Stimulated activated CD8-positive, alpha-beta memory T cell treated with anti-CD3 and anti-CD28 coated beads, Interleukin-15, amount 100 ng/mL, for 48 hours (primary cell): Measurements from ENCODE around the gene PLEKHA1.

Source experiments
- DNase-seq, 2 donors: peaks; one replicate each; pipeline ENCODE4 v3.0.0-alpha.2; 2020; ENCODE audit warnings: low read depth in 2 of 2

The PLEKHA1 gene

GRCh38 chr10:122421742-122422141, 47.2 kb downstream of the PLEKHA1 start:
- DNase-seq, result no peak

DNA sequence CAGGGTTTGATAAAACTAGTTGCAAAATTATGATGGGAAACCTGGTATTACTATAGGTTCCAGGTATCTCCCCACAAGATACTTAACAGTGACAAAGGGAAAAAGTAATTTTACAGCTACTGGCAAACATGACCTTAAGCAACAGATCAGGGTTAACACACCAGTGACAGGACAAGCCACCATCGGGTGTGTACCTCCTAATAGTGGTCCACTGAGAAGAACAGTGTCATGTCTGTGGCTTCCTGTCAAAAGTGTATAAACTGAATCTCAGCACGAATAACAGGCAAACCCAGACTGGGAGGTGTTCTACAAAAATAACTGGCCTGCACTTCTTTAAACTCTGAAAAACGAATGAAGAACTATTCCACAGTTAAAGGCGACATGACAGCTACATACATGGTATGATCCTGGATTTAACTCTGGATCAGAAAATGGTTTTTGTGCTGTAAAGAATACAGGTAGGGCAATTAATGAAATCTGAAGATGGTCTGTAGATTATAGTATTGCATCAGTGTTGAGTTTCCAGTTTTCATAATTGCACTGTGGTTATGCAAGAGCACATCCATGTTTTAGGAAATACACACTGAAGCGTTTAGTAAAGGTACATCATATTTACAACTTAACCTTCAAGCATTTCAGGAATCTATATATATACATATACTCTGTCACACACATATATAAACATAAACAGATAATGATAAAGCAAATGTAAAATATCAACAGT, 47.9 kb downstream of the PLEKHA1 start:
- DNase-seq, result no peak

DNA sequence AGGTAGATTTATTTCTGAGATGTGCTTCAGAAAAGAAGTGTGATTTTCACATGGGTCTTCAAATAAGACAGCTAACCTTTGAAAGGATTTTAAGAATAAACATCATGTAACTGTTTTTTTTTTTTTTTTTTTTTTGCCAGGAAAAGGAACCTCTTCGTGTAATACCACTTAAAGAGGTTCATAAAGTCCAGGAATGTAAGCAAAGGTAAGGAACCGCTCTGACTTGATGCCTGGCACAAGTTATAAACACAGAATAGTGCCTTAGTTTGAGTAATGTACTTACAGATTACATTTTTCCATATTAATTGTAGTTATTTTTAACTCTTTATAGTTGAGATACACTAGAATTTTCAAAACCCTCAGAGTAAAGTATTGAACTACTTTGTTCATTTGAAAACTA, 49.6 kb downstream of the PLEKHA1 start:
- DNase-seq, result no peak

- DNase-seq, result no peak
Measured at GRCh38 chr10:122426829-122427228, 52.3 kb downstream of the PLEKHA1 start.

DNA sequence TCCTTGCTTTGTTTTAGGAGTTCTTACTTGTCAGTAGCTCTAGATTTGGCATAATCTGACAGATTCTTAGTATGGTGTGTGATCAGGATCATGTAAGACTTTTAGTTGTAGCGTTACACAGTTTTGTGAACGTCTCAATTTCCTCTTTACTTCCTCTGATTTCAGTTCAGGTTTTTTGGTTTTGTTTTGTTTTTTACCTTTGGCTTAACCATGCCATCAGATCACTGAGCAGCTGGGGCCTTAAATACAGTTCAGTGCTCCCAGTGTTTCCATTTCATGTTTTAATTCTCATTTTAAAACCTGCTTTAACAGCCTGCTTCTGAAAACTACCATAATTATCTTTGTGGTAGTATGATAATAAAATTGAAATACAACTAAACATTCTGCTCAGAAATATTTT, 52.8 kb downstream of the PLEKHA1 start:
- DNase-seq, result no peak

GRCh38 chr10:122435212-122435827, 60.8 kb downstream of the PLEKHA1 start:
- no peak for DNase-seq

DNA sequence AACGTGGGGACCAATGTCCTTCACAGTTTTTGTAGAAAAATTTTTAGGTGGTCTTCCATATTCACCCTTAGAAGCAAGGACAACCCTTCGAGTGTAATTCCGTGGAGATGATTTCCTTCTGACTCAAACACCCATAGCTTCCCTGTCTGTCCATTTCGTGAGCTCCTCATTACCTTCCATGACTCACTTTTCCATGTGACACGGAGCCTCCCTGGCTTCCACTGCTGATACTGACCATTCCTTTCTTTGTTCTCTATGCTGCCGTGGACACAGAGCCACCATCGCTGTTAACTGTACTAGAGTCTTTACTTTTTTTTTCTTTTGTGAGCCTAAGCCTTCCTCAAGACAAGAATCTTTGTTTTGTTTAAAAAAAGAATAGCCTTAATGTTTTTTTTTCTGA, 67.5 kb downstream of the PLEKHA1 start:
- no peak for DNase-seq

- DNase-seq, result no peak
Measured at GRCh38 chr10:122445469-122445868, 71.0 kb downstream of the PLEKHA1 start.

- DNase-seq, result no peak
Measured at GRCh38 chr10:122445904-122446303, 71.4 kb downstream of the PLEKHA1 start.

GRCh38 chr10:122446668-122447423, 72.3 kb downstream of the PLEKHA1 start:
- DNase-seq, result no peak

DNA sequence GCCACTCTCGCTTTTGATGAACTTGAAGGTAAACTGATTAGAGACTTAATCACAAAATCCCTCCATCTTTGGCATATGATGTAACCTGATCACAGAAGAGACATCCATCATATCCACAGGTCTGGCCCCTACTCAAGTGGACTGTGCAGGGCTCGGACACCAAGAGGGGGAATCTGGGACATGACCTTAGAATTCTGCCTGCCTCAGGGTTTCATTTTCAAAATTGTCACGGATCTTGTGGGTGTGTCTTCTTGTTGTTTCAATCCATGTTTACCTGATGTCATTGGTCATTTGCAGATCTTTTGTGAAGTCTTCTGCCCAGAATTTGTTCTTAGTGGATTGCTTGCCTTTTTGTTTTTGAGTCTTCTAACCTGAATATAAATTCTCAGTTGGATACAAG, 74.1 kb downstream of the PLEKHA1 start:
- DNase-seq, result no peak

GRCh38 chr10:122449153-122449552, 74.6 kb downstream of the PLEKHA1 start:
- DNase-seq, result no peak

DNA sequence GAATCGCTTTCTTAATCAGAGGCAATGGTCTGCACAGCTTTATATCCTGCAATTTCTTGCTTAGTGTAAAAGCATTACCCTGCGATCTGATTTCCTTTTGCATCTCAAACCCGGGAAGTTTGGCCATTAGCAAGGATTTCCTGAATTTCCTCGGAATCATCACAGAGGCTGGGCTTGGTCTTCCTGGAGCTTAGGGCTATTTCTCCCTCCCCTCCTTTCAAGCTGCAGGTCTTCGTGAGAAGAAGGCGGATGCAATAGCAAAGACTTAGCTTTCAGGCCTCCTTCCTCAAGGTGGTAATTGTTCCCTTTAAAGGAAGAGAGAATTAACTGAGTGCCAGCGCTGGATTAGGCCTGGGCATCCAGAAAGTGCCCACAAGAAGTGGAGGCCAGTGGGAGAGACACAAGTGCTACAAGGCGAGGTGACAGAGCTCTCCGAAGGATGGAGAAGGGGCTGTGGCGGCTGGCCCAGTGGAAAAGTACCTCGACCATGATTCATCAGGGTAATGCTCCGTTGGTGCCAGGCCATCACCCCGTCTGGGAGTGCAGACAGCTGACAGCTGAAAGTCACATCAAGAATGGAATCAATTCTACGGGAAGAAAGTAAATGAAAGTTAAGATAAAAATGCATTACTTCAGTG, 76.0 kb downstream of the PLEKHA1 start:
- no peak for DNase-seq

DNA sequence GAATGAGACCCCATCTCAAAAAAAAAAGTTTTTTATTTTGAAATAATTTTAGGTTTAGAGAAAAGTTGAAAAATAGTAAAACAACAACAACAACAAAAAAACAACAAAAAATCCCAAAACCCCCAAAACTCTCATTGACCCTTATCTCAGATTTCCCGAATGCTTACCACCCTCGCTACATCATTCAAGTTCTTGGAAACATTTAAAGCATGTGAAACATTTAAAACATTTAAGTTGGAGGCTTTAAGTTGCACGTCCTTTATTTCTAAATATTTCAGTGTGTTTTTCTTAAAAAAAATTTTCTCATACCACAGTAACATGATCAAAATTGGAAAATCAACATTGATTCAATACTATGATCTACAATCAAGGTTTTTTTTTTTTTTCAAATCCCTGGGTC, 79.6 kb downstream of the PLEKHA1 start:
- no peak for DNase-seq

DNA sequence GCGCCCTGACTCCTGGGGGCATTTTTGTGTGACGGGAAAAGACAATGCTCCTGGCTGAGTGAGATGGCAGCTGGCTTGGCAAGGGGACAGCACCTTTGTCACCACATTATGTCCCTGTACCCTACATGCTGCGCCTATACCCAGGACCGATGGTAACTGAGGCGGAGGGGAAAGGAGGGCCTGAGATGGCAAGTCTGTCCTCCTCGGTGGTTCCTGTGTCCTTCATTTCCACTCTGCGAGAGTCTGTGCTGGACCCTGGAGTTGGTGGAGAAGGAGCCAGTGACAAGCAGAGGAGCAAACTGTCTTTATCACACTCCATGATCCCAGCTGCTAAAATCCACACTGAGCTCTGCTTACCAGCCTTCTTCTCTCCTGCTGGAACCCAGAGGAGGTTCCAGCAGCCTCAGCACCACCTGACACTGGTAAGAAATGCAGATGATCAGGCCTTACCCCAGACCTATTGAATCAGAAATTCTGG, 80.1 kb downstream of the PLEKHA1 start, which contains the start of gene ARMS2:
ARMS2 (plus strand) TSS at position 51 of the 478 bp plus-strand sequence; CDS start at position 126, 75 bp downstream.
- DNase-seq, result no peak

- DNase-seq, result no peak
Measured at GRCh38 chr10:122455376-122456079, 81.0 kb downstream of the PLEKHA1 start.

GRCh38 chr10:122457934-122458333, 83.4 kb downstream of the PLEKHA1 start:
- no peak for DNase-seq

- no peak for DNase-seq
Measured at GRCh38 chr10:122458693-122459092, 84.2 kb downstream of the PLEKHA1 start.

DNA sequence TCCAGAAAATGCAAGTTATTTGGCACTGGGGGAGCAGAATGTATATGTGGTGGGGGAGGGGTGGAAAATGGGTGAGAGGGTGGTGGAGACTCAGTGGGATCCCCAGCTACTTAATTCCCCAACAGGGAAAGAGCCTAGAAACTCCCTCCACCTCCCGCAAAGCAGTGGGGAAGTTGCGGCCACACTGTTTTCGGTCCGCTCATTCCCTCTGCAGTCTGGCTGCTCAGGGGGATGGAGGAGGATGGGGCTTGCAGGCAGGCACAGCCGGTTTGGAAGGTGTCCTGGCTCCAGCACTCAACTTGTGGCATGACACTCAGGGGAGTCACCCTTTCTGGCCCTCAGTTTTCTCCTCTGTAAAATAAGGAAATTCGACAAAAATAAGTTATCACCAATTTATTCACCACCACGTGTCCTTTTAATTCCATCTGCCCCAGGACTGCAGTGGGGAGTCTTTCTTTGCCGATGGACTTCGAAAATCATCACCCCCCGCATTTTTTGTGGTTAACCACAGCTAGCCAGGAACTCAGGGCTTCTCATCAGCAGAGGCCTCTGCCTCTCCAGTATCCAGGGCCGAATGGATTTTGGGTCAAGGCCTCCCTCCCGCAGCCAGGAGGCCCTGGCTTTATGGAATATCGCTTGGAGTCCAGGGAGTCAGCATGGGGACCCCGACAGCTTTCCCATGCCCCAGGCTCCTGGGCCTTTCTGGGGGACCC, 85.2 kb downstream of the PLEKHA1 start:
- DNase-seq, result no peak

- DNase-seq, result no peak
Measured at GRCh38 chr10:122460891-122461293, 86.4 kb downstream of the PLEKHA1 start.

GRCh38 chr10:122461367-122461728, 86.8 kb downstream of the PLEKHA1 start, which contains the start of gene HTRA1:
TSS of gene HTRA1 (plus strand) at chr10:122461553. CDS start at chr10:122461653, 100 bp downstream.
- no peak for DNase-seq
